Naive thymus-derived CD4-positive, alpha-beta T cell (primary cell): ENCODE measurements around the gene STX8. TPM values are rescaled to one million over a fixed set of nuclear protein-coding genes. Genes with fewer than 3 reads are reported as not detected.
A peak's percentile ranks its signal among the peaks of the same experiment; 100 is the strongest.

Experiments
- ATAC-seq: fragments of 150-1000 bp; cut with Tn5 transposase; 2 replicates; pipeline ENCODE4 v1.10.0; 2021; ENCODE audit warnings: mild to moderate bottlenecking, moderate library complexity
- CTCF ChIA-PET: fragments of 350-600 bp; sonication (Branson Sonifier 250); formaldehyde crosslinking; loops from one replicate; lab custom pipeline; 2021; ENCODE audit warnings: antibody characterized with exemption; lab: Charles Lee
- POLR2A ChIA-PET: fragments of 350-600 bp; sonication (Branson Sonifier 250); formaldehyde crosslinking; loops from one replicate; lab custom pipeline; 2021; ENCODE audit warnings: antibody characterized with exemption, inconsistent platforms; lab: Charles Lee
- DNase-seq, 9 donors: peaks; one replicate each; pipeline versions ENCODE4 v3.0.0 to v3.0.0-alpha.2; 2020 to 2022; ENCODE audit warnings: mixed read lengths in 1 of 9
- H3K27ac ChIP-seq: one replicate; pipeline ENCODE4 v1.7.0; 2013; ENCODE audit warnings: mild to moderate bottlenecking, low read depth, low read length, moderate library complexity
- H3K27me3 ChIP-seq, 2 donors: one replicate each; pipeline ENCODE4 v1.7.0; 2013; ENCODE audit warnings: low read length in 2 of 2, mild to moderate bottlenecking in 2 of 2, moderate library complexity in 2 of 2; ENCODE audit not compliant: control insufficient read depth in 2 of 2, insufficient read depth in 2 of 2
- H3K36me3 ChIP-seq, 3 experiments: 1 replicate in 2 of 3; 2 replicates in 1 of 3; pipeline ENCODE4 v1.7.0; 2013; ENCODE audit warnings: low read length in 3 of 3, mild to moderate bottlenecking in 3 of 3, moderate library complexity in 1 of 3; ENCODE audit not compliant: insufficient read depth in 3 of 3, control insufficient read depth in 2 of 3
- H3K4me1 ChIP-seq, 2 donors: one replicate each; pipeline ENCODE4 v1.7.0; 2013; ENCODE audit warnings: low read length in 2 of 2, mild to moderate bottlenecking in 2 of 2, moderate library complexity in 1 of 2; ENCODE audit not compliant: control insufficient read depth in 2 of 2, insufficient read depth in 2 of 2
- H3K4me3 ChIP-seq: 2 replicates; pipeline ENCODE4 v1.7.0; 2013; ENCODE audit warnings: mild to moderate bottlenecking, low read length
- H3K9me3 ChIP-seq, 3 experiments: 1 replicate in 2 of 3; 2 replicates in 1 of 3; pipeline ENCODE4 v1.7.0; 2013; ENCODE audit warnings: low read length in 3 of 3; ENCODE audit not compliant: control insufficient read depth in 2 of 3
- H3K27ac Mint-ChIP-seq, 9 donors: one replicate each; pipeline ENCODE4 v1.8.0; 2020 to 2022; ENCODE audit warnings: mixed read lengths in 9 of 9, mild to moderate bottlenecking in 8 of 9, moderate library complexity in 5 of 9, inconsistent platforms in 2 of 9
- H3K27me3 Mint-ChIP-seq, 5 donors: one replicate each; pipeline ENCODE4 v1.8.0; 2021 to 2022; ENCODE audit warnings: mixed read lengths in 5 of 5, mild to moderate bottlenecking in 1 of 5
- H3K36me3 Mint-ChIP-seq, 5 donors: one replicate each; pipeline ENCODE4 v1.8.0; 2020 to 2022; ENCODE audit warnings: mixed read lengths in 5 of 5, mild to moderate bottlenecking in 3 of 5, inconsistent platforms in 1 of 5
- H3K4me1 Mint-ChIP-seq, 7 donors: one replicate each; pipeline ENCODE4 v1.8.0; 2020 to 2022; ENCODE audit warnings: mixed read lengths in 7 of 7, mild to moderate bottlenecking in 3 of 7, inconsistent platforms in 1 of 7
- H3K4me3 Mint-ChIP-seq, 10 donors: one replicate each; pipeline ENCODE4 v1.8.0; 2020 to 2022; ENCODE audit warnings: mild to moderate bottlenecking in 10 of 10, mixed read lengths in 10 of 10, moderate library complexity in 6 of 10, inconsistent platforms in 2 of 10
- H3K9me3 Mint-ChIP-seq, 11 donors: one replicate each; pipeline ENCODE4 v1.8.0; 2020 to 2022; ENCODE audit warnings: mixed read lengths in 11 of 11, mild to moderate bottlenecking in 4 of 11, inconsistent platforms in 1 of 11, moderate library complexity in 1 of 11
- intact Hi-C, 2 donors: fragments of 100-400 bp; cut with micrococcal nuclease; formaldehyde crosslinking; loops; one replicate each; pipeline ENCODE4 v1.15.1; 2023
- polyA plus RNA-seq, 2 donors: library from polyadenylated mRNA; unstranded; fragments of 300-500 nt; fragmentation: Illumina TruSeq; gene quantifications; one replicate each; pipeline ENCODE4 v1.2.3, GENCODE V29; 2021
- total RNA-seq, 6 experiments: library from RNA in 5 of 6; stranded (reverse) in 5 of 6; gene quantifications; 1 replicate in 5 of 6; 2 replicates in 1 of 6; pipeline ENCODE4 v1.2.3 and lab custom pipeline; 2021 to 2026

STX8 gene
- total and polyA plus RNA-seq, 7 experiments from 2014 or later: 45.1 to 116 (median 67.5) TPM

GRCh38 chr17:9520649-9521048, 55.0 kb downstream of the STX8 start:
- Histone ChIP-seq H3K4me3 (no peak overlapping the region), H3K27ac (no peak overlapping the region), H3K27me3 (no peaks in the 10 kb centered on the region), H3K36me3 (no peaks in the 10 kb centered on the region), H3K4me1 (peaks cover 0 to 10% of the 10 kb centered on the region in 2 donors), H3K9me3 (no peaks in the 10 kb centered on the region)
- Mint-ChIP-seq H3K27ac (peak overlapping the region in 1 of 9 donors; percentile 47), H3K27me3 (no peaks in the 10 kb centered on the region), H3K36me3 (peaks cover 0 to 3% (median 0%) of the 10 kb centered on the region in 5 donors), H3K9me3 (peaks cover 0 to 2% (median 0%) of the 10 kb centered on the region in 11 donors), H3K4me3 (no peak overlapping the region), H3K4me1 (peaks cover 12 to 33% (median 26%) of the 10 kb centered on the region in 7 donors)
- no peak for ATAC-seq
- DNase-seq: no peak
- CTCF ChIA-PET: no interaction called here
- POLR2A ChIA-PET: no interaction called here
- intact Hi-C loops: loop anchor here (5.0 to 10.0 kb wide), 3 partner anchors 406 to 1456 kb away; no protein-coding TSS in a partner anchor

GRCh38 chr17:9519583-9520272, 55.9 kb downstream of the STX8 start:
- Mint-ChIP-seq H3K4me1 (peaks cover 12 to 33% (median 26%) of the 10 kb centered on the region in 7 donors), H3K27ac (peak overlapping the region in 1 of 9 donors; percentile 33), H3K9me3 (peaks cover 0 to 2% (median 0%) of the 10 kb centered on the region in 11 donors), H3K27me3 (no peaks in the 10 kb centered on the region), H3K36me3 (peaks cover 0 to 1% (median 0%) of the 10 kb centered on the region in 5 donors), H3K4me3 (no peak overlapping the region)
- Histone ChIP-seq H3K36me3 (no peaks in the 10 kb centered on the region), H3K4me1 (peaks cover 0 to 10% of the 10 kb centered on the region in 2 donors), H3K27me3 (no peaks in the 10 kb centered on the region), H3K4me3 (no peak overlapping the region), H3K27ac (no peak overlapping the region), H3K9me3 (no peaks in the 10 kb centered on the region)
- CTCF ChIA-PET: no interaction called here
- intact Hi-C loops: loop anchor here (5.0 to 10.0 kb wide), 3 partner anchors 405 to 1455 kb away; no protein-coding TSS in a partner anchor
- DNase-seq (no peak), ATAC-seq (no peak)
- POLR2A ChIA-PET: no interaction called here

- ATAC-seq (peak; percentile 73), DNase-seq (peak in 6 of 9 donors; percentile 1 to 32 (median 30))
- no peaks in the 10 kb centered on the region for H3K27me3 Mint-ChIP-seq
- Histone ChIP-seq H3K27me3 (no peaks in the 10 kb centered on the region), H3K9me3 (no peaks in the 10 kb centered on the region), H3K4me1 (peaks cover 0 to 10% of the 10 kb centered on the region in 2 donors), H3K4me3 (no peak overlapping the region), H3K27ac (no peak overlapping the region), H3K36me3 (no peaks in the 10 kb centered on the region)
- CTCF ChIA-PET: no interaction called here
- H3K27ac Mint-ChIP-seq: peak overlapping the region in 1 of 9 donors; percentile 49
- peaks cover 0 to 14% (median 12%) of the 10 kb centered on the region in 5 donors for H3K36me3 Mint-ChIP-seq
- H3K4me3 Mint-ChIP-seq: no peak overlapping the region
- peaks cover 0 to 5% (median 0%) of the 10 kb centered on the region in 11 donors for H3K9me3 Mint-ChIP-seq
- intact Hi-C loops: no loop called here
- POLR2A ChIA-PET: no interaction called here
- H3K4me1 Mint-ChIP-seq: peaks cover 16 to 33% (median 26%) of the 10 kb centered on the region in 7 donors
Observed at GRCh38 chr17:9517396-9517795, 58.2 kb downstream of the STX8 start.

- Mint-ChIP-seq H3K4me1 (peaks cover 14 to 34% (median 20%) of the 10 kb centered on the region in 7 donors), H3K36me3 (peaks cover 8 to 46% (median 43%) of the 10 kb centered on the region in 5 donors), H3K9me3 (peaks cover 6 to 47% (median 27%) of the 10 kb centered on the region in 11 donors), H3K27me3 (no peaks in the 10 kb centered on the region), H3K27ac (no peak overlapping the region), H3K4me3 (no peak overlapping the region)
- H3K27me3 ChIP-seq: no peaks in the 10 kb centered on the region
- peaks cover 0 to 7% (median 6%) of the 10 kb centered on the region in 3 experiments for H3K9me3 ChIP-seq
- POLR2A ChIA-PET: no interaction called here
- H3K27ac ChIP-seq: no peak overlapping the region
- no peaks in the 10 kb centered on the region for H3K36me3 ChIP-seq
- H3K4me3 ChIP-seq: no peak overlapping the region
- no peak for ATAC-seq
- intact Hi-C loops: no loop called here
- peaks cover 0 to 10% of the 10 kb centered on the region in 2 donors for H3K4me1 ChIP-seq
- DNase-seq: no peak
- CTCF ChIA-PET: no interaction called here
Observed at GRCh38 chr17:9513266-9513665, 62.4 kb downstream of the STX8 start.

- H3K36me3 Mint-ChIP-seq: peaks cover 13 to 53% (median 48%) of the 10 kb centered on the region in 5 donors
- H3K4me1 ChIP-seq: peaks cover 0 to 6% of the 10 kb centered on the region in 2 donors
- DNase-seq (no peak), ATAC-seq (no peak)
- H3K27ac ChIP-seq: no peak overlapping the region
- peaks cover 0 to 7% (median 6%) of the 10 kb centered on the region in 3 experiments for H3K9me3 ChIP-seq
- no peaks in the 10 kb centered on the region for H3K27me3 Mint-ChIP-seq
- intact Hi-C loops: no loop called here
- H3K4me3 ChIP-seq: no peak overlapping the region
- no peaks in the 10 kb centered on the region for H3K36me3 ChIP-seq
- CTCF ChIA-PET: no interaction called here
- H3K4me3 Mint-ChIP-seq: no peak overlapping the region
- no peaks in the 10 kb centered on the region for H3K27me3 ChIP-seq
- H3K4me1 Mint-ChIP-seq: peaks cover 7 to 32% (median 13%) of the 10 kb centered on the region in 7 donors
- peaks cover 11 to 54% (median 33%) of the 10 kb centered on the region in 11 donors for H3K9me3 Mint-ChIP-seq
- POLR2A ChIA-PET: no interaction called here
- no peak overlapping the region for H3K27ac Mint-ChIP-seq
Observed at GRCh38 chr17:9512323-9513168, 63.1 kb downstream of the STX8 start.

GRCh38 chr17:9509236-9509816, 66.3 kb downstream of the STX8 start:
- Mint-ChIP-seq H3K27me3 (no peaks in the 10 kb centered on the region), H3K4me3 (no peak overlapping the region), H3K27ac (peak overlapping the region in 1 of 9 donors; percentile 6), H3K9me3 (peaks cover 12 to 58% (median 33%) of the 10 kb centered on the region in 11 donors), H3K36me3 (peaks cover 14 to 66% (median 58%) of the 10 kb centered on the region in 5 donors), H3K4me1 (peaks cover 0 to 30% (median 10%) of the 10 kb centered on the region in 7 donors)
- no peaks in the 10 kb centered on the region for H3K4me1 ChIP-seq
- no peak overlapping the region for H3K27ac ChIP-seq
- ATAC-seq: no peak
- CTCF ChIA-PET: no interaction called here
- peaks cover 0 to 3% (median 0%) of the 10 kb centered on the region in 3 experiments for H3K36me3 ChIP-seq
- no peaks in the 10 kb centered on the region for H3K27me3 ChIP-seq
- DNase-seq: no peak
- intact Hi-C loops: no loop called here
- peaks cover 0 to 7% (median 6%) of the 10 kb centered on the region in 3 experiments for H3K9me3 ChIP-seq
- POLR2A ChIA-PET: no interaction called here
- no peak overlapping the region for H3K4me3 ChIP-seq
